ENCODE measurements around the gene DDX17. TPM values are rescaled to one million over a fixed set of nuclear protein-coding genes. Genes with fewer than 3 reads are reported as not detected.

DDX17 gene
- total and polyA plus RNA-seq, 10 of the 15 experiments (the other 5 are each of a cell fraction or from before 2014, with no cell fraction given): 25.2 to 778 (median 266) TPM

GRCh38 chr22:38503021-38503420 is 3.1 kb downstream of the DDX17 start:
- in situ Hi-C loops (cut with MboI): no loop called here
- FAIRE-seq: no peak
- peaks cover 7 to 45% of the 10 kb centered on the region in 2 experiments for H3K36me3 ChIP-seq (ENCODE audit: control insufficient read depth in 2 of 2, insufficient read depth in 2 of 2, low read length in 1 of 2)

More at GRCh38 chr22:38503021-38503420, 3.1 kb downstream of the DDX17 start:
- H3K4me1 ChIP-seq (ENCODE audit: control insufficient read depth, insufficient read depth, low read length): no peaks in the 10 kb centered on the region; the same call in none of the 2 replicates
- H4K20me1 ChIP-seq (ENCODE audit: control insufficient read depth, insufficient read depth): peaks cover 7% of the 10 kb centered on the region; the same call in 1 of the 2 replicates
- H3K27ac ChIP-seq (ENCODE audit: control insufficient read depth, insufficient read depth): no peak overlapping the region; the same call in 1 of the 2 replicates
- H3K9me3 ChIP-seq (replicated peaks; ENCODE audit: control insufficient read depth, insufficient read depth, low read length): no peaks in the 10 kb centered on the region
- no peak overlapping the region for H2AFZ ChIP-seq (ENCODE audit: control insufficient read depth, low read depth, low read length)
- no peaks in the 10 kb centered on the region for H3K27me3 ChIP-seq (replicated peaks in 1 of 2; ENCODE audit: control insufficient read depth in 2 of 2, insufficient read depth in 2 of 2, low read length in 1 of 2)
- DNase-seq (ENCODE audit: low read depth, low spot score) (no peak), ATAC-seq (no peak)
- H3K4me3 ChIP-seq: peak overlapping the region; percentile 96
- peak overlapping the region; percentile 88 for H3K4me2 ChIP-seq (ENCODE audit: control insufficient read depth, insufficient read depth)
- CTCF ChIA-PET: interaction anchor here (0.6 to 2.8 kb wide), 4 partner anchors 15 to 68 kb away, joined by 3 to 20 read pairs (median 6); partner anchors contain the start of gene DMC1
- WGBS (ENCODE audit: insufficient coverage, insufficient replicate concordance, low lambda C conversion rate, missing lambda C conversion rate): 57% methylated on average over 4 of the region's 4 CpGs
- no TSS peak for BruUV-seq (replicated peaks)
- no peak for TF ChIP-seq SMC3 (IDR thresholded peaks at IDR 0.05; ENCODE audit: borderline replicate concordance, low read length)
- no peak for TF ChIP-seq STAT1 (conservative IDR thresholded peaks at IDR 0.05)
- TF ChIP-seq ZNF207 (IDR thresholded peaks at IDR 0.05; ENCODE audit: borderline replicate concordance): no peak
- TF ChIP-seq ZBTB4 (CRISPR knock-in tag; IDR thresholded peaks at IDR 0.05): no peak
- no peak for TF ChIP-seq CBX5 (IDR thresholded peaks at IDR 0.05; ENCODE audit: low read depth)
- intact Hi-C loops (cut with micrococcal nuclease; ENCODE audit: unreplicated experiment): loop anchor here (10.0 kb wide), 1 partner anchor 202 kb away; the partner anchor contains the start of genes GTPBP1 and JOSD1
- H3K9ac ChIP-seq (ENCODE audit: control insufficient read depth, insufficient read depth, low read length): peak overlapping the region; percentile 5; the same call in 1 of the 2 replicates
- POLR2A ChIA-PET: interaction anchor here (0.7 to 1.7 kb wide), 5 partner anchors 12 to 361 kb away, joined by 3 to 9 read pairs (median 4); partner anchors contain the start of gene TOMM22
- peaks cover 71% of the 10 kb centered on the region for H3K79me2 ChIP-seq (ENCODE audit: control insufficient read depth, insufficient read depth, low read length)
- SMC1A ChIA-PET (ENCODE audit: uncharacterized antibody, unreplicated experiment): interaction anchor here (0.8 to 2.9 kb wide), 6 partner anchors 8 to 196 kb away, joined by 3 to 14 read pairs (median 4); no protein-coding TSS in a partner anchor
- RAD21 ChIA-PET (ENCODE audit: unreplicated experiment): interaction anchor here (1.0 to 1.7 kb wide), 2 partner anchors 67 to 69 kb away, joined by 3 to 6 read pairs; partner anchors contain the start of gene DMC1
